NCI-H2107 (cell line): ENCODE data around the gene UGP2.
"Not testable (repeated sequence)": the region's sequence is repeated elsewhere in the genome, so short reads cannot be mapped to it uniquely, and the experiment has no call there.

Experiments used
- DNase-seq: peaks from one replicate; lab custom pipeline; 2025; lab: John Stamatoyannopoulos, UW

The UGP2 gene

DNA sequence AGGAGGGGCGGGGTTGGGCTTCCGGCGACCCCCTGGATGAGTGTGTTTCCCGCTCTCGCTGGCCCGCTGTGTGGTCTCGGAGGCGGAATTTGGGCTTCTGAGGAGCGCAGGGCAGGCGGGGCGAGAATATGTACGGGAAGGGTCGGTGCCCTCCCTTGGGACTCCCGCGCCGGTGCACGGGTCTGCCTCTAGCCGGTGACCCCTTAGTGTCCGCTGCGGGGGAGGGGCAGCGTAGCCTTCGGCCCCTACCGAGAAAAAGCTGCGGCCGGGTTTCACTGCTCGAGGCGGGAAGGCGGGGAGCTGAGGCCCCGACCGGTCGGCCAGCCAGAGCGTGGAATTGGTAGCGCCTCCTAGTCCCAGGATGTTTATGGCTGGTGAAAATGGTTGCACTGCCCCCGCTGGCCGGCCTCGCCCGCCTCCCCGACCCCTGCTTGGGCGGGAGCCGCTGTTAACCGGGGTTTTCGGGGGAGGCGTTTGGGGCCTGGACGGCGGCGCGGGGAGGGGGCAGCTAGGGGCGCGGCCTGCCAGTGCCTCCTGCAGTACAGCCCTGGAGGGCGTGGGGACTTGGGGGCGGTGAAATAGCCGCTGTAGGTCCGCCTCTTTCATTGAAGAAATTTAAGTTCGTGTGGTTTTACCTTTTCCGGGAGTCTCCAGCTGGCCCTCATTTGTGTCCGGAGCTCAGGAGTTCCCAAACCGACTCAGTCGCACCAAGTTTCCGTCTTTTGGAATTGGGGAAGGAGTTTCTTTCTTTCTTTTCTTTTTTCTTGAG, at the start of gene UGP2:
TSS of gene UGP2 (plus strand) at position 643 of the 769 bp plus-strand sequence. CDS start 290 bp downstream, outside the sequence.
- peak; percentile 59 for DNase-seq

DNA sequence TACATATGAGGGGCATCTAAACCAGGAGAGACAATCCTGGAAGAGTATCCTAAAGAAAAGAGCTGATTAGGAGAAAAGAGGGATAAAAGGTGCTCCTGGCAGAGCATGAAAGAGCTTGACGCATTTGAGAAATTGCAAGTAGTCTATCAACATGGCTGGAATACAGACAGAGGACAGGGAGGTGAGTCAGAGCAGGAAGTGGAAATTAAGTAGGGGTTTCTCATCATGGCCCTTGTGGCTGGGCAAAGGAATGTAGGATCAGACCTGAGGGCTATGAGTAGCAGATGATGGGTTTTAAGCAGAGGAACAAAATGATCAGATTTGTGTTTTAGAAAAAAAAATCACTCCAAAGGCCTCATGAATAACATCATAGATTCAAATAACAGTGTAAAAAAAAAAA, 49.2 kb upstream of the UGP2 start:
- DNase-seq: no peak

DNA sequence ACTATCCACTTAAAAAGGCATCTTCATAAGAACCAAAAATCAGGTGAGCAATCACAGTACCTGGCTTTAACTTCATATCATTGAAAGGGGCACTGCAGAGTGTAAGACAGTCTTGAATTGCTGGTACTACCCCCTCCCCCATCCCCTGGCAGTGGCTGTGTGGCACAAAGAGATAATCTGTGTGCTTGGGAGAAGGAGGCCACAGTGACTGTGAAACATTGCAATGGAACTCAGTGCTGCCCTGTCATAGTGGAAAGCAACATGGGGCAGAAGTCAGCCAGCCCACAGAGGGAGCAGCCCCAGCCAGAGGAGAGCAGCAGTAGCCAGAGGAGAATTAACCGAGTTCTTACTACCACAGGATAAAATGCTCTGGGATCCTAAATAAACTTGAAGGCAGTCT, 45.3 kb upstream of the UGP2 start:
- no peak for DNase-seq

DNA sequence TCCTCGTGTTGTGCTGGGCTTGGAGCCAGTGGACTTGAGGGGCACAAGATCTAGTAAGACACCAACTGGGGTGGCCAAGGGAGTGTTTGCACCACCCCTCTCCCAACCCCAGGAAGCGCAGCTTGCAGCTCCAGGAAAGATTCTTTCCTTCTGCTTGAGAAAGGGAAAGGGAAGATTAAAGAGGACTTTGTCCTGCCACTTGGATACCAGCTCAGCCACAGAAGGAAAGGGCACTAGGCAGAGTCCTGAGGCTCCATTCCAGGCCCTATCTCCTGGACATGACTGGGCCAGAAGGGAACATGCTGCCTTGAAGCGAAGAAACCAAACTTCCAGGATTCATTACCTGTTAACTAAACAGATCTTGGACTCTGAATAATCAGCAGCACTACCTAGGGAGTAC, 44.9 kb upstream of the UGP2 start:
- no peak for DNase-seq

DNA sequence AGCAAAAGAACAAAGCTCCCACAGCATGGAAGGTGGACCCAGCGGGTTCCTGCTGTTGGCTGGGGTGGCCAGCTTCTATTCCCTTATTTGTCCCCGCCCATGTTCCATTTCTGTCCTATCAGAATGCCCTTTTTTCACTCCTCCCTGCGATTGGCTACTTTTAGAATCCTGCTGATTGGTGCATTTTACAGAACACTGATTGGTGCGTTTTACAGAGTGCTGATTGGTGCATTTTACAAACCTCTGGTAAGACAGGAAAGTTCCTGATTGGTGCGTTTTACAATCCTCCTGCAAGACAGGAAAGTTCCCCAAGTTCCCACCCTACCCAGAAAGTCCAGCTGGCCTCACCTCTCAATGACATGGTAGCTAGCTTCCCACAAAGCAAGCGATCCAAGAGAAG, 40.2 kb upstream of the UGP2 start:
- DNase-seq: no peak

DNA sequence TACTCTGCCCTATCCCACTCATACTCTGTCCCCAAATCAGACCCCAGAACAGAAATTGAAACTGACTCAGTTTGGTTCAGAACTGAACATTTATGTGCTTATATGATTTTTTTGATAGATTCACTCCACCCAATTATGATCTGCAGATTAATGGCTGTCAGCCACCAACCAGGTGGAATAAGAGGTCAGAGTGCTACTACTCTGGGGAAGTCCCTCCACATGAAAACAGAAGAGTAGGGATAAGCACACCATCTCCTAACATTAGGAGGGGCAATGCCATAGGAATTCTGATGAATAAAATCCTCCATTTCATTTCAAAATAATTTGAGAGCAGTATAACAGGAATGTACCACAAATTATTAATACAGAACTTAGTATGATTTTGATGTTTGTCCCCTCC, 36.3 kb upstream of the UGP2 start:
- DNase-seq: no peak

DNA sequence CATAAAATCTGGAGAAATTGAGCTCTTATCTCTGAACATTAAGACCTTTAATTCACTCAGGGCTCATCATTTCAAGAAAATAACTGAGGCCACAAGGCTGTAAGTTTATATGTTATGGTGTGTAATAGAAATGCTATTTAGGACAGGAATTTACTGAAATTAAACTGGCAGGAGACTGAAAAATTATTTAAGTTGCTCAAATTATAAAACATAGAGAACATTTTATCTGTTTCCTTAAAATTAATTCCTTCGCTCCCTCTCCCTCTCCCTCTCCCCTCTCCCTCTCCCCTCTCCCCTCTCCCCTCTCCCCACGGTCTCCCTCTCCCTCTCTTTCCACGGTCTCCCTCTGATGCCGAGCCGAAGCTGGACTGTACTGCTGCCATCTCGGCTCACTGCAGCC, 33.7 kb upstream of the UGP2 start:
- not testable (repeated sequence) for DNase-seq

DNA sequence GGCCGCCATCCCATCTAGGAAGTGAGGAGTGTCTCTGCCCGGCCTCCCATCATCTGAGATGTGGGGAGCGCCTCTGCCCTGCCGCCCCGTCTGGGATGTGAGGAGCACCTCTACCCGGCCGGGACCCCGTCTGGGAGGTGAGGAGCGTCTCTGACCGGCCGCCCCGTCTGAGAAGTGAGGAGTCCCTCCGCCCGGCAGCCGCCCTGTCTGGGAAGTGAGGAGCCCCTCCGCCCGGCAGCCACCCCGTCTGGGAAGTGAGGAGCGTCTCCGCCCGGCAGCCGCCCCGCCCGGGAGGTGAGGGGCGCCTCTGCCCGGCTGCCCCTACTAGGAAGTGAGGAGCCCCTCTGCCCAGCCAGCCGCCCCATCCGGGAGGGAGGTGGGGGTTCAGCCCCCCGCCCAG, 32.8 kb upstream of the UGP2 start:
- not testable (repeated sequence) for DNase-seq

DNA sequence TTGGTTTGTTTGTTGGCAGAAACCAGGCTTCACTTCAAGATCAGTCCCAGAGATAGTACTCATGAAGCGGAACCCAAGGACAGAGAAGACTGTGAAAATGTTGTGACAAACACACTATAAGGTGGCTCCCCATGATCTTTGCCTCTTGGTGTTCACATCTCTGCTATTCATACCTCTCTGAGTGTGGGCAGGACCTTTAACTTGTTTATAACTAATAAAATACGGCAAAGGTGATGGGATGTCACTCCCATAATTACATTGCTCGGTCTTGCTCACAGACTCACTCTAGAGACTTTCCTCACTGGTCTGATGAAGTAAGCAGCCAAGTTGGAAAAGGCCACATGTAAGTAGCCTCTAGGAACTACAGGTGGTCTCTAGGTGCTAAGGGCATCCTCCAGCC, 30.6 kb upstream of the UGP2 start:
- DNase-seq: no peak

DNA sequence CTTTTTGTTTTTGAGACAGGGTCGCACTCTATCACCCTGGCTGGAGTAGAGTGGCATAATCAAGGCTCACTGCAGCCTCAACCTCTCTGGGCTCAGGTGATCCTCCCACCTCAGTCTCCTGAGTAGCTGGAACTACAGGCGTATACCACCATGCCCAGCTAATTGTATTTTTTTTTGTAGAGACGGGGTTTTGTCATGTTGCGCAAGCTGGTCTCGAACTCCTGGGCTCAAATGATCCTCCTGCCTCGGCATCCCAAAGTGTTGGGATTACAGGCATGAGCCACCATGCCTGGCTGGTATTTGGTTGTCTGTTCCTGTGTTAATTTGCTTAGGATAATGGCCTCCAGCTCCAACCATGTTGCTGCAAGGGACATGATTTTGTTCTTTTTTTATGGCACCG, 29.8 kb upstream of the UGP2 start:
- not testable (repeated sequence) for DNase-seq

DNA sequence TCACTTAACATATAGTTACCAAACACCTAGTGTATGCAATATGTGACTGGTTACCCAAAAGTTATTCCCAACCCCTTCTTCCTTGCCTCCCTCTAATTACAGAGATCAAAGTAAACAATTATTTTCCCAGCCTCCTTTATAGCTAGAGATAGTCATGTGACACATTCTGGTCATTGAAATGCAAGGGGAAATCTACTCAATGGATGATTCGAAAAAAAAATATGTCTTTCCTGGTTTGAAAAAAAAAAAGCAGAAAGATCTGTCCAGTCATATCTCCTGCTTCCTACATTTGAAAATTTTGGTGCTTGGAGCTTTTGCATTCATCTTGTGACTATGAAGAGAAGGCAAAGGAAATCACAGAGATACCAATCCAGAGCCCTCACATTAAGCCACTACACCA, 27.6 kb upstream of the UGP2 start:
- no peak for DNase-seq

DNA sequence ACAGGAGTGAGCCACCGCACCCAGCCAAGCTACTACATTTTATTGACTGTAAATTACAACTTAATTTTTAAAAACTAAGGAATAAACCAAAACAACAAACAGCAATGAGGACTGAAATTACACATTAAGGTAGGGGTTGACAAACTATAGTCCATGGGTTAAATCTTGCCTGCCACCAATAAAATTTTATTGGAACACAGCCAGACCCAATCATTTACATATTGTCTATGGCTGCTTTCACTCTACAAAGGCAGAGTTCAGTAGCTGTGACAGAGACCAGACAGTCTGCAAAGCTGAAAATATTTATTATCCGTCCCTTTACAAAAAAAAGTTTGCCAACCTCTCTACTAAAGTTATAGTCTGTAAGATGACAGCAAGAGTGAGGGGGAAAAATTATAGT, 24.3 kb upstream of the UGP2 start:
- DNase-seq: no peak

DNA sequence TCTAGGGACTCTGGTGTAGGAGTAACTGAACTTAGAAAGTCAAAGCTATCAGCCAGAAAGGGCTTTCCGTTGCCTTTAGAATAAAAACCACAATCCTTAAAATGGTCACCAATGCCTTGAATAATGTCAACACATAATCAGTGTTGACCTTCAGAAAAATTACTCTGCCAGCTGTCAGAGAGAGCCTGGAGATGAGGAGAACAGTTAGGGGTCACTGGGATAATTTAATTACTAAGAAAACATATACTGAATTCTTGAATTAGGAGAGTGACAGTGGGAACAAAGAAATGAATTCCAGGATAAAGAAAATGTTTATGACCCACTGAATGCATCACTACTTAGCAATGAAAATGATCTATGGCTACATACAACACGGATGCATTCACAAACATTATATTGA, 23.4 kb upstream of the UGP2 start:
- DNase-seq: no peak

DNA sequence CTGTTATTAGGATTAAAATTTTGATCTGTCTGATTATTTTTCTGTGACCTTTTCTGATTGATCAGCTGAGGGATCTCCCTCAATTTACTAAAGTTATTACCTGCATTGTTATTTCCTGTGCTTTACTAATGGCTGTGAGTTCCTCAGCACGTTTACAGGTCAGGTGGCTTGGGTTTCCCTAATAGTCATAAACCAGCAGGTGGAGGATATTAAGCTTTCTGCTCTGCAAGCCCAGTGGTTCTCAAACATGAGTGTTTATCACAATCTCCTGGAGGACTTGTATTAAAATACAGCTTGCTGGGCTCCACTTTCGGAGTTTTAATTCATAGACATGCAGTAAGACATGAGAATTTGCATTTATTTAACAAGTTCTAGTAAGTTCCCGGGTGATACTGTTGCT, 22.4 kb upstream of the UGP2 start:
- peak; percentile 13 for DNase-seq

DNA sequence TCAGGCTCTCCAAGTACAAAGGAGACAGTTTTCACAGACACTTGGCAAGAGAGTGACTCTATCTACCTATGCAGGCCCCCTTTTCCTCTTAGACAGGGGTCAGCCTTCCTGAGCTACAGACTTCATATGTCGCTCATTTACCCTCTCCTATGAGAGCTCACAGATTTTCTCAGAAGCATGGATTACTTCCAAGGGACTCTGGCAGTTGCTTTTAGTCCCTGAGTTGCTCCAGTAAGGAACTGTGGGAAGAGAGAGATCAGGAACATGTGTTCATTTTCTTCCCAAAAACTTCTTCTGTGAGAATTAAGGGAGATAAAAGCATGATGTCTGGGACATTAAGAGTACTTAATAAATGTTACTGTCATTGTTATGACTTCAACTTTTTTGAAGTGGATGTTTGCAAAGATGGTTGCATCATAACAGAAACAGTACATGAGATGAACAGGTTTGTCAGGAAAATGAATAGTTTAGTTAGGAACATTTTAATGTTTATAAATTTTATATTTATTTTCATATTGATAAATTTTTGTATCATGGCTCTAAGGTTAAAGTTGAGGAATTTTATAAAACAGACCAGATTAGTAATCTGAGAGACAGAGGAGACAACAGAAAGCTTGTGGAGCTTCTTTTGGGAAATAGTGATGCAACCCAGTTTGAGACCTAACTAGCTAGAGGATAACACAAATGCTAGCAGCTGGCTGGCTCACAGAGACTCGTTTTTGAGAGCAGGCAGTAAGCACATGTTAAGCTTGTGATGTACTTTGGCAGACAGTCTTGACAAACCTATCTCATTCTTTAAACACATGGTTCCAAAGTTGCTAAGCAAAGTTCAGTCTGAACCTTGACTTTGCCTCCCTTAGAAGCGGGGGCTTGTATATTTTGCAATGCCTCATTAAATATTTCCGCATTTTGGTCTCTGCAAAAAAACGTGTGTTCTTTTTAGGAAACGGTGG, 21.7 kb upstream of the UGP2 start:
- DNase-seq: no peak

DNA sequence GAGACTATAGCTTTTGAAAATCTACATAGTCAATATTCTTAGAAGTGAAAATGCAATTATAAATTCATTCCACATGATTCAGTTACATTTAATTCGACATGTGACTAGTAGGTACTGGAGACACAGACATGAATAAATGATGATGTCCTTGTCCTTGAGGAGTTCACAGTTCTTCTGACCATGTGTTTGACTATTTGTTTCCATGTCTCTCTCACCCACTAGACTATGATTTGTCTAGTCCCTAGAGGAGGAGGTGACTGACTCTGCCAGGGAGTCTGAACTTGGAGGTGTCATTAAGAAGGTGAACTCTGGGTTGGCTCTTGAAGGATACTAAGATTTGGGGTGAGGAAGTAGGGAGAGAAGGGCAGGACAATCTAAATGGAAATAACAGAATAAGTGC, 20.7 kb upstream of the UGP2 start:
- DNase-seq: no peak

DNA sequence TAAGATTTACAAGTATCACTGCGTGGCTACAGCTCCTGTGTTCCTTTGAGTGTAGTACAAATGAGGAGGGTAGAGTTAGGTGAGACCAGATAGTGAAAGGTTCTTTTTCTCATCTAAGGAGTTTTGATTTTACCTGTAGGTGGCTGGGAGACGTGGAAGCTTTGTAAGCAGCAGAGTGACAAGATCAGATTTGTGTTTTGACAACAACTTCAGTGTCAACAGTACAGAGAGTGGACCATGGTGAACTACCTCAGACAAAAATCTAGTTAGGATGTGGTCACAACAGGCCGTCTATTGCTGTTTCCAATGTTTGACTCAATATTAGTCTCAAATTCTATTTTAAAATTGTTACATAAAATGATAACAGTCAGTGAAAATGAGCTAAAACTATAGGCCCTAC, 20.3 kb upstream of the UGP2 start:
- DNase-seq: no peak

DNA sequence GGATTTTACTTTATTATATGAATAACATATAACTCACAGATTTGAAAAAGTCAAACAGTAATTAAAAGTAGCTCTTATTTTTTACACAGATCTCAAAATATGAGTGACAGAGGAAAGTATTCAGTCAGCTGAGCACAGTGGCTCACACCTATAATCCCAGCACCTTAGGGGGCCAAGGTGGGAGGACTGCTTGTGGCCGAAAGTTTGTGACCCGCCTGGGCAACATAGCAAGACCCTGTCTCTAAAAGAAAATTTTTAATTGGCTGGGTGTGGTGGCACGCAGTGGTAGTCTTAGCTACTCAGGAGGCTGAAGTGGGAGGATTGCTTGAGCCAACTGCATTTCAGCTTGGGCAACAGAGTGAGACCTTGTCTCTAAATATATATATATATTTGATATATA, 19.2 kb upstream of the UGP2 start:
- no peak for DNase-seq

DNA sequence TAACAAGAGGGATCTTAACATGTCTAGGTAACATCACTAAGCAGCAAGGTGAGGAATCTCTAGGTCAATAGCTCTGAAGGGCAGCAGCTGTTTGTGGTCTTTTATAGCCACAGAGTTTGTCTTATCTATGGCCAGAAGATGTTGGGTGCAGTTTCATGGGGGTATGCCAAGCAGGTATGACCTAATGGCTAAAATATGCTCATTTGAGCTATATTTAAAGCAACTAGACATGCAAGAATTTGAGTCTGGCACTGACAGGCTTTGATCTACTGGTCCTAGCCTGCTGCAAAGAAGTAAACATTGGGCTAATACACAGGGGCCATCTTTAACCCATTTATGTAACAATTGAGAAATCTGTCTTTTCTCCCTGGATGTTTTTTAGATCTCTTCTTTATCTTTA, 13.9 kb upstream of the UGP2 start:
- DNase-seq: no peak

DNA sequence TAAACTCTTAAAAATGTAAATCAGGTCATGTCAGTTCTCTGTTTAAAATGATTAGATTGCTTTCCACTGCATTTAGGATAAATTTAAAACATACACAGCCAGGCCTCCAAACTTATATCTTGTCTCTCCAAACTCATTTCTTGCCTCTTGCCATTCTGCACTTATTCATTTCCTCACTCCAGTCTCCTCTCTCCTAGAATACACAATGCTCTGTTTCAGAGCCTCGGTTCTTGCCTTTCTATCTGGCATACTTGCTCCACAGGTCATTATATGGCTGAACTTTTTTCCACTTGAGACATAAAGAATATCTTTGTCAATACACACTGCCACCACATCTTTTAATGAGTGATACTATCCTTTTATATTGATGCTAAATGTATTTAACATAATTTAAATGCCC, 10.5 kb upstream of the UGP2 start:
- DNase-seq: no peak

DNA sequence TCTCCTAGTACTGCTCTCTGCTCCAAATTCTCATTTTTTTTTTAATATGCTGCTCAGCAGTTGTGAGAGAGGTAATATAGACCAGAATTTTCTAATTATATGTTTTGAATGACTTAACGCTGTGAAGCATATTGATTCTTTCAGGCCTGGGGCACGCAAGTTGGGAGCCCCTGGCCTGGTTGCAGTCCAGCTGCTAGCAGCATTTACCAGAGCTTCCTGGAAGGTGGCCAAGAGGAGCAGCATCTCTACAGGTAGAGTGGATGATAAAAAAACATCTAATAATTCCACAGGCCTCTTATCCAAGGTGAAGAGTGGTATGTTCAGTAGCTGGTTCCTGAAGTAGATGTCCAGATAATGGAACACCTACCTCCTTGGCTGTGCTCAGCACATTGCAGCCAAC, 7.3 kb upstream of the UGP2 start:
- DNase-seq: no peak

DNA sequence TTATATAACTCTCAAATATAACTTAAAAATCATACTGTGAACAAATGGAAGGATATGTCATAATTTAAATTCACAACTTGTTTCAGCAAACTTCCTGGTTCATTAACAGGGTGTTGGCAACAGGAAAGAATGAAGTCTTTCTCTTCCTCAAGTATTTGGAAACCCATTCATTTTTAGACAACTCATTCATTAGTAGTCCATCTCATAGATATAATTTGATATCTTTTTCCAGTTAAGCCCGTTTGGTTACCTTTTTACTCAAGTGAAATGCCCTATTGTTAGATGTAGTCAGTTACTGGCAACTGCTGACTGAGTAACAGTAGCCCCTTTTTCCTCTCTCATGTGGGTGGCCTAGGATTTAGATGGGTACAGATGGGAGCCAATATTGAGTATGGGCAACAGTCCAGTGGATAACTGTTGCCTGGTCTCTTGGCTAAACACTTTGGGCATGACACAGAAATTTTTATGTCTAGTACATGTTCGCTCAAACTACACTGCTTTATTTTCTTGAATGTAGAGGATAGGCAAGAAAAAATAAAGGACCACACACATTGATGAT, 4.6 kb upstream of the UGP2 start:
- DNase-seq: no peak
